Heart left ventricle (tissue), 13 donors: Measurements from ENCODE around the gene BLVRB.

Source experiments
- POLR2A ChIP-seq, 2 donors: fragments of 450-650 bp; IDR thresholded peaks; one replicate each; pipeline ENCODE4 v1.6.1; 2017; ENCODE audit warnings: antibody characterized with exemption in 2 of 2, mild to moderate bottlenecking in 2 of 2, moderate library complexity in 2 of 2
- TF ChIP-seq, protein P1 (sequence below), 12 donors: fragments of 200-600 bp; sonication (generic) in 4 of 12; IDR thresholded peaks; one replicate each; pipeline versions ENCODE4 v1.5.0 to v1.8.0; 2018 to 2022; ENCODE audit warnings: antibody characterized with exemption in 12 of 12, mild to moderate bottlenecking in 5 of 12
- donor health status: ischemic (EF 13 %, LVEDD 7.1; RV severe dilation, severe dysfunction).
- donor health status: DM: no; HTN: yes; CAD: no.
- donor health status: DM: no; HTN: no; CAD: no.
- donor health status: ischemic (EF 25% LVEDD 6.9; RV normal size, moderate dysfunction).
- donor health status: ischemic (EF 25% LVEDD 5.7; RV mildly dilated, moderate dysfunction).
- donor health status: ischemic (EF 35%, LVEDD 5.7; RV mildly dilated, moderate dysfunction).
- donor health status: nonischemic (EF 11% LVEDD 7.7; RV severe dilation, severe dysfunction).
- donor health status: DM: yes; HTN: yes; CAD: no.
- donor health status: PGD.
- donor health status: ischemic (EF 29% LVEDD 5.4; RV normal size, mild dysfunction).
- donor health status: nonischemic (EF 23%, LVEDD 6.1; RV moderate dilation, normal function).

DNA sequence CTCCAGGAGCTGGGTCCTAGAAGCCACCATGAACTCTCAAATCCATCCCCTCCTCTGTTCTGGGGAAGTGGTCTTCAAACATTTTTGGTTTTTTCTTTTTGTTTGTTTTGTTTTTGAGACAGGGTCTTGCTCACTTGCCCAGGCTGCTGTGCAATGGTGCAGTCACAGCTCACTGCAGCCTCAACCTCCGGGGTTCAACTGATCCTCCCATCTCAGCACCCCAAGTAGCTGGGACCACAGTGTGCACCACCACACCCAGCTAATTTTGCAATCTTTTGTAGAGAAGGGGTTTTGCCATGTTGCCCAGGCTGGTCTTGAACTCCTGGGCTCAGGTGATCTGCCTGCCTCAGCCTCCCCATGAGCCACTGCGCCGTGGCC is 7.0 kb downstream of the BLVRB start:
- TF ChIP-seq, protein P1, sequence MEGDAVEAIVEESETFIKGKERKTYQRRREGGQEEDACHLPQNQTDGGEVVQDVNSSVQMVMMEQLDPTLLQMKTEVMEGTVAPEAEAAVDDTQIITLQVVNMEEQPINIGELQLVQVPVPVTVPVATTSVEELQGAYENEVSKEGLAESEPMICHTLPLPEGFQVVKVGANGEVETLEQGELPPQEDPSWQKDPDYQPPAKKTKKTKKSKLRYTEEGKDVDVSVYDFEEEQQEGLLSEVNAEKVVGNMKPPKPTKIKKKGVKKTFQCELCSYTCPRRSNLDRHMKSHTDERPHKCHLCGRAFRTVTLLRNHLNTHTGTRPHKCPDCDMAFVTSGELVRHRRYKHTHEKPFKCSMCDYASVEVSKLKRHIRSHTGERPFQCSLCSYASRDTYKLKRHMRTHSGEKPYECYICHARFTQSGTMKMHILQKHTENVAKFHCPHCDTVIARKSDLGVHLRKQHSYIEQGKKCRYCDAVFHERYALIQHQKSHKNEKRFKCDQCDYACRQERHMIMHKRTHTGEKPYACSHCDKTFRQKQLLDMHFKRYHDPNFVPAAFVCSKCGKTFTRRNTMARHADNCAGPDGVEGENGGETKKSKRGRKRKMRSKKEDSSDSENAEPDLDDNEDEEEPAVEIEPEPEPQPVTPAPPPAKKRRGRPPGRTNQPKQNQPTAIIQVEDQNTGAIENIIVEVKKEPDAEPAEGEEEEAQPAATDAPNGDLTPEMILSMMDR (IDR thresholded peaks at IDR 0.05) = no peak
- no peak for TF ChIP-seq POLR2A (IDR thresholded peaks at IDR 0.05)
